A673 (cell line): Measurements from ENCODE around the gene CABLES2. TPM values are rescaled to one million over a fixed set of nuclear protein-coding genes. Genes with fewer than 3 reads are reported as not detected.

Source experiments
- BruUV-seq: library from RNA; stranded (reverse); fragments of 400-500 nt; replicated peaks from 2 replicates; lab custom pipeline; 2021; lab: Mats Ljungman, UMichigan
- CTCF ChIA-PET: fragments of 300-600 bp; sonication (Branson Sonifier 250); formaldehyde crosslinking; loops from one replicate; lab custom pipeline; 2022; ENCODE audit warnings: antibody characterized with exemption; lab: Charles Lee
- POLR2A ChIA-PET: fragments of 300-600 bp; sonication (Branson Sonifier 250); formaldehyde crosslinking; loops from one replicate; lab custom pipeline; 2022; ENCODE audit warnings: antibody characterized with exemption; ENCODE audit not compliant: low non-redundant PET; lab: Charles Lee
- DNase-seq: peaks from one replicate; pipeline ENCODE4 v3.0.0-alpha.2; 2015; ENCODE audit warnings: low spot score
- H3K27ac ChIP-seq: fragments of 200-600 bp; sonication (generic); 2 replicates; pipeline ENCODE4 v1.5.1; 2016; ENCODE audit warnings: mixed run types, low read depth, mild to moderate bottlenecking, mixed read lengths, antibody characterized with exemption, low read length; ENCODE audit not compliant: poor library complexity, severe bottlenecking
- H3K27me3 ChIP-seq: fragments of 200-600 bp; sonication (generic); replicated peaks from 2 replicates; pipeline ENCODE4 v1.6.1; 2017; ENCODE audit warnings: mixed run types, low read depth, mild to moderate bottlenecking, mixed read lengths, antibody characterized with exemption, low read length; ENCODE audit not compliant: insufficient read depth, poor library complexity
- H3K36me3 ChIP-seq: fragments of 200-600 bp; sonication (generic); 2 replicates; pipeline ENCODE4 v1.6.1; 2016; ENCODE audit warnings: mixed run types, mild to moderate bottlenecking, mixed read lengths, antibody characterized with exemption, low read length; ENCODE audit not compliant: insufficient read depth, poor library complexity, severe bottlenecking
- H3K4me1 ChIP-seq: fragments of 200-600 bp; sonication (generic); 2 replicates; pipeline ENCODE4 v1.6.1; 2017; ENCODE audit warnings: mixed run types, mild to moderate bottlenecking, mixed read lengths, antibody characterized with exemption, low read length; ENCODE audit not compliant: insufficient read depth, poor library complexity, severe bottlenecking
- H3K4me3 ChIP-seq: fragments of 200-600 bp; sonication (generic); 2 replicates; pipeline ENCODE4 v1.5.1; 2016; ENCODE audit warnings: low read depth, mixed run types, mild to moderate bottlenecking, mixed read lengths, low read length; ENCODE audit not compliant: poor library complexity, severe bottlenecking
- H3K9me3 ChIP-seq: fragments of 200-600 bp; sonication (generic); 2 replicates; pipeline ENCODE4 v1.6.1; 2016; ENCODE audit warnings: mixed run types, low read depth, mild to moderate bottlenecking, mixed read lengths, antibody characterized with exemption, low read length; ENCODE audit not compliant: poor library complexity, severe bottlenecking
- EZH2 ChIP-seq: fragments of 200-600 bp; sonication (generic); IDR thresholded peaks from 2 replicates; pipeline ENCODE4 v1.6.1; 2017; ENCODE audit warnings: borderline replicate concordance, low read depth, mild to moderate bottlenecking, mixed read lengths, antibody characterized with exemption, low read length; ENCODE audit not compliant: poor library complexity, severe bottlenecking
- intact Hi-C: fragments of 100-400 bp; cut with micrococcal nuclease; formaldehyde crosslinking; loops from one replicate; pipeline ENCODE4 v1.10.0; 2022; ENCODE audit not compliant: unreplicated experiment
- total RNA-seq: library from RNA; stranded (reverse); gene quantifications from 2 replicates; pipeline ENCODE4 v1.2.3, GENCODE V29; 2021
- TF ChIP-seq, protein P1 (sequence below): fragments of 300-800, 200-600 bp; sonication (generic); conservative IDR thresholded peaks from 2 replicates; pipeline ENCODE4 v1.5.1; 2017; ENCODE audit warnings: low read depth, mild to moderate bottlenecking, antibody characterized with exemption, low read length, moderate library complexity, mixed read lengths

CABLES2 gene
- total RNA-seq, 1 experiment from 2014 or later, result 11.8 TPM

DNA sequence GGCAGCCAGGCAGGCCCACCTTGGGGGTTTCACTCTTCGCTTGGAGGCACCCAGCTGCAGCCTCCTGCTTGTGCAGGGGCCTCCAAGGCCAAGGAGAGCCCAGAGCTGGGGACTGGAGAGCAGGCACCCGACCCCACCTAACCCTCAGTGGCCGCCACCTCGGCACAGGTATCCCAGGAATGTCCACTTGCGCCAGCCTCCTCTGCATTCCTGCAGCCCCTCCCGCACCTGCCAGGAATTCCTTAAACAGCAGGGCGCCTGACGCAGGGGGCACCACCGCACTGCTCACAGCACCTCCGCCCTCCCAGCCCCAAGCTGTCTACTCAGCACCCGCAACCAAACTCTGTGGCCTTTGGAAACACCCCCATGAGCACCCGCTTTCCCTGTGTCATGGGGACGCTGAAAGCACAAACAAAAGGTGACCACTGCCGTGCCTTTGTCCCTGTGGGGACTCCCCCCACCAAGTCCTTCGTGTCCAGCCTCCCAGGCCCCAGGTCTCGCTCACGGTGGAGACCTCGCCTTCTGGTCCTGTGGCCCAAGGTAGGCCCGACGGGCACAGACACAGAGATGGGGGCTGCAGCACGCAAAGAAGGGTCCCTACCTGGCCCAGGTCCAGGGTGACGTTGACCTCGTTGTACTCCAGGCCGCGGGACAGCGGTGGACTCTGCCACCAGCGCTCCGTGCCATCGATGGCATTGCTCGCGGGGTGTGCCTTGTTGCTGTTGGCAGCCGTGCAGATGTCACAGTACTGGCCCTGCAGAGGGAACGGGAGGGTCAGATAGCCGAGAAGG lies 45.1 kb downstream of the CABLES2 start:
- intact Hi-C loops, result no loop called here
- TF ChIP-seq, protein P1, sequence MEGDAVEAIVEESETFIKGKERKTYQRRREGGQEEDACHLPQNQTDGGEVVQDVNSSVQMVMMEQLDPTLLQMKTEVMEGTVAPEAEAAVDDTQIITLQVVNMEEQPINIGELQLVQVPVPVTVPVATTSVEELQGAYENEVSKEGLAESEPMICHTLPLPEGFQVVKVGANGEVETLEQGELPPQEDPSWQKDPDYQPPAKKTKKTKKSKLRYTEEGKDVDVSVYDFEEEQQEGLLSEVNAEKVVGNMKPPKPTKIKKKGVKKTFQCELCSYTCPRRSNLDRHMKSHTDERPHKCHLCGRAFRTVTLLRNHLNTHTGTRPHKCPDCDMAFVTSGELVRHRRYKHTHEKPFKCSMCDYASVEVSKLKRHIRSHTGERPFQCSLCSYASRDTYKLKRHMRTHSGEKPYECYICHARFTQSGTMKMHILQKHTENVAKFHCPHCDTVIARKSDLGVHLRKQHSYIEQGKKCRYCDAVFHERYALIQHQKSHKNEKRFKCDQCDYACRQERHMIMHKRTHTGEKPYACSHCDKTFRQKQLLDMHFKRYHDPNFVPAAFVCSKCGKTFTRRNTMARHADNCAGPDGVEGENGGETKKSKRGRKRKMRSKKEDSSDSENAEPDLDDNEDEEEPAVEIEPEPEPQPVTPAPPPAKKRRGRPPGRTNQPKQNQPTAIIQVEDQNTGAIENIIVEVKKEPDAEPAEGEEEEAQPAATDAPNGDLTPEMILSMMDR, result no peak
- TF ChIP-seq EZH2, result no peak
- no peak for DNase-seq
- Histone ChIP-seq H3K36me3 (no peaks in the 10 kb centered on the region), H3K9me3 (no peaks in the 10 kb centered on the region), H3K27me3 (peaks cover 9% of the 10 kb centered on the region), H3K27ac (no peak overlapping the region), H3K4me3 (no peak overlapping the region), H3K4me1 (peaks cover 17% of the 10 kb centered on the region)
- BruUV-seq, result no TSS peak
- ChIA-PET CTCF (no interaction called here), POLR2A (no interaction called here)

DNA sequence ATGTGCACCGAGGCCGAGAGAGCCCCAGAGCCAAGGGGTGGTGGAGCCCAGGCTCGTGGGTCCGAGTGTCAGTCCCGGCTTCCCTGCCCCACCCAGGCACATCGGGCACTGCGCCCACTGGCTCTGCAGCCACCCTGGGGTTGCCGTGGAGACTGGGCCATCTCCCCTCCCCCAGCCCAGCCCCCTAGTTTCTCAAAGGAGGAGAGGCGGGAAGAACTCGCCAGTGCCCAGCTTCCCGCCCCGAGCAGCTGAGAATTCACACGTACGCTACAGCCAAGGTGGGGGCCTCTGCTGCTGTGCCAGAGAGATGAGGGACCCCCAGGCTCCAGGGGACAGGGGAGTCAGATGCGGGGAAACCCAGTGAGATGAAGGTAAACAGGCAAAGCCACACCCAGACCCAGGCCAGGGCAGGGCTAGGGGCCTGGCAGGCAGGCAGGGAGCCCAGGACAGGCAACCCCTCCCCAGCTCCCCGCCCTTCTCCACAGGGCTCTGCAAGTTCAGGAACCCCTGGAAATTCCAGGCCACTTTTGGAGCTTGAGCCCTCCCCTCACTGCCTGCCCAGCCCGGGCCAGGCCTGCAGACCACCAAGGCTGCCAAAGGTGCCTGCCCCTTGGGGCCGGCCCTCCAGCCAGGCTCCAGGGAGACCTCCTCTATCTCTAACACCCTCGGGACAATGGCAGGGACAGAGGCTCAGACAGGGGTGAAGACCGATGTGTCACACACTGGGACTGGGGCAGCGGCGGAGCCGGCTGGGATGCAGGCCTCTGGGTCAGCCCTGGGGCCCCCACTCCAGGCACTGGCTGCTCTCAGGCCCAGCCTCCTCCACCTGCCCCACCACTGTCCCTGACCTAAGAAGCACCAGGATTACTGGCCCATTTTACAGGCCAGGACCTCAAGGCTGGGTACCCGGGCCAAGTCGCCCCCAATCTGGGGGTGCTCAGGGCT lies 46.0 kb downstream of the CABLES2 start:
- Histone ChIP-seq H3K4me1 (peaks cover 8% of the 10 kb centered on the region), H3K27me3 (peaks cover 2% of the 10 kb centered on the region), H3K27ac (no peak overlapping the region), H3K9me3 (no peaks in the 10 kb centered on the region), H3K4me3 (no peak overlapping the region), H3K36me3 (no peaks in the 10 kb centered on the region)
- DNase-seq, result no peak
- no TSS peak for BruUV-seq
- ChIA-PET POLR2A (no interaction called here), CTCF (no interaction called here)
- intact Hi-C loops, result no loop called here
- TF ChIP-seq, protein P1, result no peak
- TF ChIP-seq EZH2, result no peak

DNA sequence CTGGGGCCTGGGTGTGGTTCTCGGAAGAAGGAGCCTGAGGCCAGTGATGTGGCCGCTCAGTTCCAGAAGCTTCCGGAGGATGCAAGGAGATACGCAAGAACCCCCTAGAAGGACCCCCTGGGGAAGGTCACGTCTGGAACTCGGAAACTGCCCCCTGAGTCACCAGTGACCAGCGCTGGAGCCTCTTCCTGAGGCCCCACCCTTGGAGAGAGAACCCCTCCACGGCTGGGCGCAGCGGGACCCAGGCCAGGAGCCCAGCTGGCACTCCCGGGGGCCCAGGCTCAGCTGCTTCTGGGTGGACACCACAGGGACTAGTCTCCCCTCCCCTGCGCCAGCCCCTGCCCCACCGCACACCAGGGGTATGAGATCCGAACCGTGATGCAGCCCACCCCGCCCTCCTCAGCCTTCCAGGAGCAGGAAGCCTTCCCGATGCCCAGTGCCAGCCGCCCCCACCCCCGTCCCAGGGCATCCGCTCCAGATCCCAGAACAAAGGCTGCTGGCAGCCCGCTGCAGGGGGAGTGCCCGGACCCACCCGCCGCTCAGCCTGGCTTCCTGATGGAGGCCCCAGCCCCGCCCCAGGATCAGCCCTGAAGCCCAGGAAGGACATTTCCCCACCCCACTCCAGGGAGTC lies 47.5 kb downstream of the CABLES2 start:
- ChIA-PET POLR2A (no interaction called here), CTCF (no interaction called here)
- Histone ChIP-seq H3K9me3 (no peaks in the 10 kb centered on the region), H3K4me3 (no peak overlapping the region), H3K27ac (no peak overlapping the region), H3K4me1 (no peaks in the 10 kb centered on the region), H3K36me3 (no peaks in the 10 kb centered on the region), H3K27me3 (no peaks in the 10 kb centered on the region)
- no peak for DNase-seq
- intact Hi-C loops, result no loop called here
- TF ChIP-seq EZH2, result no peak
- TF ChIP-seq, protein P1, result no peak
- BruUV-seq, result no TSS peak
